ENCODE measurements around the gene EFTUD2. TPM values are rescaled to one million over a fixed set of nuclear protein-coding genes. Genes with fewer than 3 reads are reported as not detected.
"Not testable (repeated sequence)": the region's sequence is repeated elsewhere in the genome, so short reads cannot be mapped to it uniquely, and the experiment has no call there.

The EFTUD2 gene
- 85.6 TPM for polyA plus RNA-seq (2013, experiment 1 of 2; ENCODE audit: insufficient read length)
- polyA plus RNA-seq (2013, experiment 2 of 2; ENCODE audit: insufficient read length), result 89.6 TPM

- peak; percentile 89 for DNase-seq
Observed at GRCh38 chr17:44899074-44899782, at the start of gene EFTUD2. TSS of gene EFTUD2 (minus strand) at chr17:44899445. CDS start at chr17:44894521, 4,924 bp downstream.

- DNase-seq, result no peak
Observed at GRCh38 chr17:44948315-44948795, 49.1 kb upstream of the EFTUD2 start.

- peak; percentile 95 for DNase-seq
Observed at GRCh38 chr17:44947461-44948314, 48.4 kb upstream of the EFTUD2 start, which contains the start of gene KIF18B. TSS of gene KIF18B (minus strand) at chr17:44947773. CDS start at chr17:44936344, 11,429 bp downstream.

GRCh38 chr17:44945652-44946051, 46.4 kb upstream of the EFTUD2 start:
- DNase-seq, result not testable (repeated sequence)

GRCh38 chr17:44942456-44942855, 43.2 kb upstream of the EFTUD2 start:
- no peak for DNase-seq

GRCh38 chr17:44941712-44942331, 42.6 kb upstream of the EFTUD2 start:
- no peak for DNase-seq

GRCh38 chr17:44940768-44941167, 41.5 kb upstream of the EFTUD2 start:
- DNase-seq, result no peak

GRCh38 chr17:44940317-44940716, 41.1 kb upstream of the EFTUD2 start:
- peak; percentile 43 for DNase-seq

GRCh38 chr17:44935116-44935515, 35.9 kb upstream of the EFTUD2 start:
- no peak for DNase-seq

GRCh38 chr17:44934745-44935105, 35.5 kb upstream of the EFTUD2 start:
- DNase-seq, result no peak

GRCh38 chr17:44933824-44934744, 34.8 kb upstream of the EFTUD2 start:
- DNase-seq, result no peak

- DNase-seq, result no peak
Observed at GRCh38 chr17:44932787-44933097, 33.5 kb upstream of the EFTUD2 start.

GRCh38 chr17:44932096-44932786, 33.0 kb upstream of the EFTUD2 start:
- no peak for DNase-seq

- no peak for DNase-seq
Observed at GRCh38 chr17:44931376-44931775, 32.1 kb upstream of the EFTUD2 start.

GRCh38 chr17:44930667-44931066, 31.4 kb upstream of the EFTUD2 start:
- no peak for DNase-seq

GRCh38 chr17:44928950-44929720, 29.9 kb upstream of the EFTUD2 start:
- no peak for DNase-seq

- DNase-seq, result no peak
Observed at GRCh38 chr17:44928136-44928535, 28.9 kb upstream of the EFTUD2 start.

- DNase-seq, result no peak
Observed at GRCh38 chr17:44927696-44928095, 28.5 kb upstream of the EFTUD2 start.

- DNase-seq, result no peak
Observed at GRCh38 chr17:44926821-44927525, 27.7 kb upstream of the EFTUD2 start.
